Measurements from ENCODE around the gene RBBP4. TPM values are rescaled to one million over a fixed set of nuclear protein-coding genes. Genes with fewer than 3 reads are reported as not detected.
A peak's percentile ranks its signal among the peaks of the same experiment; 100 is the strongest.

The RBBP4 gene
- total RNA-seq (100 to 1,000 TPM; 289 to 301 TPM), polyA plus RNA-seq (241 TPM)

GRCh38 chr1:32650752-32651460 is at the start of gene RBBP4:
RBBP4 (plus strand) TSS chr1:32651208; CDS start chr1:32651307, 99 bp downstream.
- H3K9me3 Mint-ChIP-seq = no peaks in the 10 kb centered on the region

GRCh38 chr1:32605711-32606424 is 45.1 kb upstream of the RBBP4 start:
- H3K27me3 ChIP-seq (ENCODE audit: insufficient read depth, low read length, poor library complexity, severe bottlenecking) = no peaks in the 10 kb centered on the region
- H3K4me3 ChIP-seq (ENCODE audit: low read length) = no peak overlapping the region
- no peaks in the 10 kb centered on the region for H3K36me3 Mint-ChIP-seq
- DNase-seq = no peak
- H3K27me3 Mint-ChIP-seq = peaks cover 4 to 5% of the 10 kb centered on the region in 2 donors
- H3K4me3 Mint-ChIP-seq = no peak overlapping the region
- H3K9me3 ChIP-seq (ENCODE audit: low read length) = no peaks in the 10 kb centered on the region
- no peaks in the 10 kb centered on the region for H3K4me1 ChIP-seq (ENCODE audit: insufficient read depth, low read length)
- no peak overlapping the region for H3K27ac ChIP-seq (ENCODE audit: low read depth, low read length)
- POLR2A ChIA-PET = interaction anchor here (0.6 kb wide), 1 partner anchor 363 kb away, joined by 16 read pairs; no protein-coding TSS in a partner anchor
- CTCF ChIA-PET = no interaction called here
- H3K36me3 ChIP-seq (ENCODE audit: insufficient read depth, low read length) = no peaks in the 10 kb centered on the region
- no peaks in the 10 kb centered on the region for H3K9me3 Mint-ChIP-seq
- no peaks in the 10 kb centered on the region for H3K4me1 Mint-ChIP-seq
- H3K27ac Mint-ChIP-seq = no peak overlapping the region

More at GRCh38 chr1:32650752-32651460, at the start of gene RBBP4:
- peaks cover 52% of the 10 kb centered on the region for H3K4me1 ChIP-seq (ENCODE audit: insufficient read depth, low read length)
- H3K27me3 Mint-ChIP-seq = peaks cover 0 to 7% of the 10 kb centered on the region in 2 donors
- peak; percentile 97 to 99 (median 98) for DNase-seq
- peaks cover 14% of the 10 kb centered on the region for H3K36me3 ChIP-seq (ENCODE audit: insufficient read depth, low read length)
- no peaks in the 10 kb centered on the region for H3K9me3 ChIP-seq (ENCODE audit: low read length)
- peak within 1 kb of the TSS; percentile 87 to 98 (median 93) for H3K4me3 Mint-ChIP-seq
- H3K4me1 Mint-ChIP-seq = peaks cover 58 to 71% (median 71%) of the 10 kb centered on the region in 3 donors
- CTCF ChIA-PET = interaction anchor here (1.2 to 1.4 kb wide), 2 partner anchors 9 to 61 kb away, joined by 3 to 4 read pairs; no protein-coding TSS in a partner anchor
- peak within 1 kb of the TSS; percentile 96 to 100 (median 99) for H3K27ac Mint-ChIP-seq
- no peaks in the 10 kb centered on the region for H3K27me3 ChIP-seq (ENCODE audit: insufficient read depth, low read length, poor library complexity, severe bottlenecking)
- H3K4me3 ChIP-seq (ENCODE audit: low read length) = peak within 1 kb of the TSS; percentile 91
- POLR2A ChIA-PET = interaction anchor here (0.6 to 1.7 kb wide), 11 partner anchors 9 to 1354 kb away, joined by 3 to 14 read pairs (median 5); partner anchors contain the start of genes BSDC1, RNF19B, S100PBP and SNRNP40
- peaks cover 0 to 54% (median 12%) of the 10 kb centered on the region in 3 donors for H3K36me3 Mint-ChIP-seq
- peak within 1 kb of the TSS; percentile 99 for H3K27ac ChIP-seq (ENCODE audit: low read depth, low read length)

GRCh38 chr1:32606565-32607371 is 44.2 kb upstream of the RBBP4 start:
- ChIA-PET CTCF (no interaction called here), POLR2A (no interaction called here)
- H3K9me3 ChIP-seq (ENCODE audit: low read length) = no peaks in the 10 kb centered on the region
- H3K27ac Mint-ChIP-seq = no peak overlapping the region
- no peak overlapping the region for H3K4me3 ChIP-seq (ENCODE audit: low read length)
- no peak overlapping the region for H3K4me3 Mint-ChIP-seq
- H3K36me3 Mint-ChIP-seq = no peaks in the 10 kb centered on the region
- no peak overlapping the region for H3K27ac ChIP-seq (ENCODE audit: low read depth, low read length)
- no peaks in the 10 kb centered on the region for H3K36me3 ChIP-seq (ENCODE audit: insufficient read depth, low read length)
- no peak for DNase-seq
- H3K27me3 ChIP-seq (ENCODE audit: insufficient read depth, low read length, poor library complexity, severe bottlenecking) = no peaks in the 10 kb centered on the region
- H3K4me1 ChIP-seq (ENCODE audit: insufficient read depth, low read length) = no peaks in the 10 kb centered on the region
- no peaks in the 10 kb centered on the region for H3K9me3 Mint-ChIP-seq
- peaks cover 0 to under 1% (median 0%) of the 10 kb centered on the region in 3 donors for H3K4me1 Mint-ChIP-seq
- peaks cover 1 to 5% of the 10 kb centered on the region in 2 donors for H3K27me3 Mint-ChIP-seq

- Histone ChIP-seq H3K36me3 (ENCODE audit: insufficient read depth, low read length) (no peaks in the 10 kb centered on the region), H3K4me3 (ENCODE audit: low read length) (no peak overlapping the region), H3K27me3 (ENCODE audit: insufficient read depth, low read length, poor library complexity, severe bottlenecking) (no peaks in the 10 kb centered on the region), H3K4me1 (ENCODE audit: insufficient read depth, low read length) (no peaks in the 10 kb centered on the region), H3K27ac (ENCODE audit: low read depth, low read length) (no peak overlapping the region), H3K9me3 (ENCODE audit: low read length) (no peaks in the 10 kb centered on the region)
- Mint-ChIP-seq H3K27me3 (peaks cover 0 to 2% of the 10 kb centered on the region in 2 donors), H3K27ac (no peak overlapping the region), H3K4me3 (no peak overlapping the region), H3K9me3 (no peaks in the 10 kb centered on the region), H3K36me3 (no peaks in the 10 kb centered on the region), H3K4me1 (peaks cover 3 to 6% (median 5%) of the 10 kb centered on the region in 3 donors)
- no peak for DNase-seq
- ChIA-PET POLR2A (interaction anchor here (0.7 kb wide), 1 partner anchor 572 kb away, joined by 3 read pairs; no protein-coding TSS in a partner anchor), CTCF (no interaction called here)
These were observed 41.8 kb upstream of the RBBP4 start for GRCh38 chr1:32609180-32609579.

DNA sequence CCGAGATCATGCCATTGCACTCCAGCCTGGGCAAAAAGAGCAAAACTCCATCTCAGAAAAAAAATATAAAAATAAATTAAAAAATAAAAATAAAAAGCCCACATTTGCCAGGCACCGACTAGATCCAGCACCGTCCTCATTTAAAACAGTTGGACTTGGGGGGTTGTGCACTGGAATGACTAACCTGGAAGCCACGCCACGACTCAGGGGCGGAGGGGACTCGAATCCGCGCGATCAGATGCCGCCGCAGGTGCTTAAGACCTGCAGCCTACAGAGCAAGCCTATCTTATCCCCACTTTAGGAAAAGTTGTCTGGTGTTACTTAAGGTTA is 39.2 kb upstream of the RBBP4 start:
- no peak overlapping the region for H3K27ac ChIP-seq (ENCODE audit: low read depth, low read length)
- no peak for DNase-seq
- peak overlapping the region; percentile 70 to 77 (median 74) for H3K4me3 Mint-ChIP-seq
- no peaks in the 10 kb centered on the region for H3K27me3 ChIP-seq (ENCODE audit: insufficient read depth, low read length, poor library complexity, severe bottlenecking)
- H3K36me3 Mint-ChIP-seq = peaks cover 0 to 3% (median 2%) of the 10 kb centered on the region in 3 donors
- H3K9me3 ChIP-seq (ENCODE audit: low read length) = no peaks in the 10 kb centered on the region
- H3K4me1 ChIP-seq (ENCODE audit: insufficient read depth, low read length) = no peaks in the 10 kb centered on the region
- ChIA-PET POLR2A (no interaction called here), CTCF (no interaction called here)
- peak overlapping the region; percentile 57 for H3K4me3 ChIP-seq (ENCODE audit: low read length)
- no peaks in the 10 kb centered on the region for H3K9me3 Mint-ChIP-seq
- no peaks in the 10 kb centered on the region for H3K36me3 ChIP-seq (ENCODE audit: insufficient read depth, low read length)
- peaks cover 3 to 6% (median 5%) of the 10 kb centered on the region in 3 donors for H3K4me1 Mint-ChIP-seq
- H3K27me3 Mint-ChIP-seq = peaks cover 0 to 2% of the 10 kb centered on the region in 2 donors
- H3K27ac Mint-ChIP-seq = no peak overlapping the region

GRCh38 chr1:32612189-32612881 is 38.7 kb upstream of the RBBP4 start:
- POLR2A ChIA-PET = no interaction called here
- peak overlapping the region in 4 of 8 donors; percentile 0 to 50 (median 40) for H3K27ac Mint-ChIP-seq

GRCh38 chr1:32613472-32613871 is 37.5 kb upstream of the RBBP4 start:
- Mint-ChIP-seq H3K36me3 (peaks cover 0 to 4% (median 2%) of the 10 kb centered on the region in 3 donors), H3K4me1 (peaks cover 3 to 6% (median 5%) of the 10 kb centered on the region in 3 donors), H3K9me3 (no peaks in the 10 kb centered on the region), H3K27ac (peak overlapping the region in 2 of 8 donors; percentile 29 to 64), H3K27me3 (peaks cover 0 to 2% of the 10 kb centered on the region in 2 donors), H3K4me3 (peak overlapping the region in 2 of 7 donors; percentile 23 to 61)
- Histone ChIP-seq H3K9me3 (ENCODE audit: low read length) (no peaks in the 10 kb centered on the region), H3K4me1 (ENCODE audit: insufficient read depth, low read length) (no peaks in the 10 kb centered on the region), H3K4me3 (ENCODE audit: low read length) (no peak overlapping the region), H3K27me3 (ENCODE audit: insufficient read depth, low read length, poor library complexity, severe bottlenecking) (no peaks in the 10 kb centered on the region), H3K27ac (ENCODE audit: low read depth, low read length) (no peak overlapping the region), H3K36me3 (ENCODE audit: insufficient read depth, low read length) (no peaks in the 10 kb centered on the region)
- no peak for DNase-seq
- CTCF ChIA-PET = no interaction called here
- POLR2A ChIA-PET = no interaction called here

More at GRCh38 chr1:32612189-32612881, 38.7 kb upstream of the RBBP4 start:
- Histone ChIP-seq H3K36me3 (ENCODE audit: insufficient read depth, low read length) (no peaks in the 10 kb centered on the region), H3K4me3 (ENCODE audit: low read length) (peak overlapping the region; percentile 57), H3K9me3 (ENCODE audit: low read length) (no peaks in the 10 kb centered on the region), H3K4me1 (ENCODE audit: insufficient read depth, low read length) (no peaks in the 10 kb centered on the region), H3K27ac (ENCODE audit: low read depth, low read length) (no peak overlapping the region), H3K27me3 (ENCODE audit: insufficient read depth, low read length, poor library complexity, severe bottlenecking) (no peaks in the 10 kb centered on the region)
- DNase-seq = peak in 4 of 5 donors; percentile 25 to 45 (median 35)
- Mint-ChIP-seq H3K4me3 (peak overlapping the region; percentile 70 to 77 (median 74)), H3K36me3 (peaks cover 0 to 3% (median 2%) of the 10 kb centered on the region in 3 donors), H3K9me3 (no peaks in the 10 kb centered on the region), H3K27me3 (peaks cover 0 to 2% of the 10 kb centered on the region in 2 donors), H3K4me1 (peaks cover 3 to 6% (median 5%) of the 10 kb centered on the region in 3 donors)
- CTCF ChIA-PET = no interaction called here

All from CD8-positive, alpha-beta memory T cell (primary cell).